Measurements from ENCODE around the gene SIM1. TPM values are rescaled to one million over a fixed set of nuclear protein-coding genes. Genes with fewer than 3 reads are reported as not detected.

The SIM1 gene
- total RNA-seq, 1 experiment from 2014 or later: not detected

DNA sequence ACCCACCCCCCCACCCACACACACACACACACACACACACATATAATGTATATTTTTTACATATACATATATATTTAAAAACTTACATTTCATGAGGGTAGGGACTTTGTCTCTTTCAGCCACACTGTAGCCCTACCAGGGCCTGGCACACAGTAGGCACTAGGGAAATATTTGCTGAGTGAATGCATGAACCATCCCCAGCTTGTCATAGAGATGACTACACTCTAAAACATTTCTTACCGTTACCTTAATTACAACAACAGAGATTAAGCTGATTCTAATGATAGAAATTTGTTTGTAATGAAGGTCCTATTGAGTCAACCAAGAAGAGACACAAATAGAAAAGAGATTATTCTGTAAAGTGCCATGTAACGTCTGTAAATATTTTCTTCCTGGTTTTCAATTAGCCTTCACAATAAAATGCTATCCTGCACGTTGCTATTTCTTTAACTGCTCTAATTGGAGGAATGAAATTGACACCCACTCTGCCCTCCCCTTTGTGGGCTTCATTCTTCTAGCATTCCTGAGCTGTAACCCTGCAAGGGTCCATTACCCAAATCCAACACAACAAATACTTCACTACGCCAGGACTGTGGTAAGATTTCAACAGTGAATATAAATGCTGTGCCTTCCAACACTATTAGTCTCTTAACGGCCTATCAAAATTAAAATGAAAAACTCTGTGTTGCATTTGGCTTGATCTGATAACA is 30.8 kb downstream of the SIM1 start:
- no peak for DNase-seq (ENCODE audit: low read depth)

- DNase-seq (ENCODE audit: low read depth): no peak
These were observed 32.6 kb downstream of the SIM1 start for GRCh38 chr6:100432136-100432535.

DNA sequence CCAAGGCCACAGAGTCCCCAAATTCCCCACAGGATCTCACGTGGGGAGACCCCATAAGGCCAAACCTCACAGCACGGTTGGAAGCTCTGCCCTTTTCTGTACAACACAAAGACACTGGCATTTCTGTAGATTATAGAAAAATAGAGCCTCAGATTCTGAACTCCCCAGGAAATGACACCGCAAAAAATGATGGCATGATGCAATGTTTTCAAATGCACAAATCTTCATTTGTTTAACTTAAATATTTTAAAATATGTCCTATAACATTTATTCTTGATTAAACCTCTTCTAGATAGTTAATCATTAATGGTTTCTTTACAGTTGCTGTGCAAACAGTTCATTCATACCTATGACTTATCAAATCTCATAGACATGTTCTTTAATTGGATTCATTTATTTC is 33.8 kb downstream of the SIM1 start:
- DNase-seq (ENCODE audit: low read depth): no peak

DNA sequence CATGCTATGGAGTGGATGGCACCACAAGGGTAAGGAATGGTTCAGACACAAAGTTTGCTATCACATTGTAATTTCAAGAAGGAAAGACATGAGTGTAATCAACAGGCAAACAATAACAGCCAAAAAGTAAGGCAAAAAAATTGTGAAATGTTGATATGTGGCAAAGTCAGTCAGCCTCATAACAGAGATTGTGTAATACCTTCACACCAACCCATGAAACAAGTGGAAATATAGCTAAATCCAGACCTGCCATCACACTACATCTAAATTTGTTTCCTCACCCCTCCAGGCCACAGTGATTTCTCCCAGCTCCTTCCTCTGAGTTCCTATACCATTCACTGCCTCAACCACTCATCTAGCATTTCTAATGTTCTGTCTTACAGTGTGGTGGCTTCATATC is 37.3 kb downstream of the SIM1 start:
- DNase-seq (ENCODE audit: low read depth): no peak

- DNase-seq (ENCODE audit: low read depth): no peak
These were observed 37.9 kb downstream of the SIM1 start for GRCh38 chr6:100426744-100427338.

DNA sequence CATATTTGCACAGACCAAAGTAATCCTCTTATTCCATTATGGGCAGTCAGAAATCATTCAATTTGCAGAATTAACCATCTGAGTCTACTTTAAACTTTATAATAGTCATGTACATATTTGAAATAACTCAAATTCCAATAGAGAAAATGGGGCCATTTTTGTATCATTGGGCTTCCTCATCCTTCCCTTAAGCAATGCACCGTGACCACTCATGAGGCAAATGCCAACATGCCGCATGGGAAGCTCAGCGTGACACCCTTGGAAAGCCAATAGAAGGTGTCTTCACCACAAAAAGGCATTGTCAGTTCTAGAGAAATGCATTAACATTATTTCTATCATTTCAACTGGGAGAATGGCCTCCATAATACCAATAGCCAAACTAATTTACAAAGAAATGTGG is 38.5 kb downstream of the SIM1 start:
- DNase-seq (ENCODE audit: low read depth): no peak

DNA sequence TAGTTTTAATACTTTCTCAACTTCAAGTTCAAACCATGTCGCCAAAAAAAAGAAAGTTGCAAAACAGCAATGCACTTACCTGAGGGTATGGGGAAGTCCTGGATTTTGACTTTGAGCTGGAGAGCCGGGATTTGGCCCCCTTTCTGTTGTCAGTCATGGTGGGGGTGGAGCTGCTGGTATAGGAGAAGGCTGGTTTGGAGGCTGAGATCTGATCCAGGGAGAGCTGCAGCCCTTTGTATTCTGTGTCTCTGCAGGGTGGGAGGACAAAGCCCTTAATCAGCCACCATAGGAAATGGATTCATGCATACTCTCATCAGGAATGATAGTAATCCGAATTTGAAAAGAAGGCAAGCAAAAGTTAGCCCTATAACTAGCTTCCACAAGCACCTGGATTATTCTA is 44.0 kb downstream of the SIM1 start:
- no peak for DNase-seq (ENCODE audit: low read depth)

- DNase-seq (ENCODE audit: low read depth): no peak
These were observed 47.7 kb downstream of the SIM1 start for GRCh38 chr6:100417036-100417435.

DNA sequence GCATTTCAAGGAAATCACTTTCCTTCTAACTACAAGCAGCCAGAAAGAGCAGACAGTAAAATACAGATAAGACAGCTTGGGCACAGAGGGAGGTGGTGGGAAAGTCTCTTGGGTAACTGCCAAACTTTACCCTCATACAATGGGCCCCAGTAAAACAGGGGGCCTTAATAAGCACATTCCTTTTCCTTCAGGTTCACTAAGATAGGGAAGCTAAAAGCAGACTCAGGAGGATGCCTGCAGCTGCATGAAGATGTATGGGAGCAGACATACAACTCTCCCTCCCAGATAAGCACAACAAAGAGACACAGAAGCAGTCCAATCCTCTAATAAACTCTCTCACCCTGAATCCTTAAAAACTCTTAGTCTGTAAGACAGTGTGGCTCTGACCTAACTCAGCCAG is 49.0 kb downstream of the SIM1 start:
- DNase-seq (ENCODE audit: low read depth): no peak

DNA sequence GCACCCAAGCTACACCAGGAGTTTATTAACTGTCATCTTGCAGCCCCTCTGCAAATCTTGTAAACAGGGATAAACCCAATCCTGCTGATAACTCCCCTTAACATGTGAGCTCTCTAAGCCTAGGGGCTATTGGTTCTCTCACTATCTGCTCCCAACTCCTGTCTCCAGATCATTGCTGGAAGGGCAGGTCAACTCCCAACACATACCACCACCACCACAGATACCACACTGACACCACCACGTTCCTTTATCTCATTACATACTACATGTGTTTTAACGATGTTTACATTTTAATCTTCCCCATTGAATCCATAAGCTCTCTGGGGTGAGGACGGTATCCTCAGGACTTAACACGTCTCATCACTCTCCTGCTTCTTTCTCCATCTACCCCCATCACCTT is 51.8 kb downstream of the SIM1 start:
- no peak for DNase-seq (ENCODE audit: low read depth)

- DNase-seq (ENCODE audit: low read depth): no peak
These were observed 60.7 kb downstream of the SIM1 start for GRCh38 chr6:100404051-100404450.

GRCh38 chr6:100393493-100393892 is 71.2 kb downstream of the SIM1 start:
- DNase-seq (ENCODE audit: low read depth): no peak

GRCh38 chr6:100392423-100392822 is 72.3 kb downstream of the SIM1 start:
- no peak for DNase-seq (ENCODE audit: low read depth)

GRCh38 chr6:100388868-100389519 is 75.7 kb downstream of the SIM1 start:
- DNase-seq (ENCODE audit: low read depth): no peak

DNA sequence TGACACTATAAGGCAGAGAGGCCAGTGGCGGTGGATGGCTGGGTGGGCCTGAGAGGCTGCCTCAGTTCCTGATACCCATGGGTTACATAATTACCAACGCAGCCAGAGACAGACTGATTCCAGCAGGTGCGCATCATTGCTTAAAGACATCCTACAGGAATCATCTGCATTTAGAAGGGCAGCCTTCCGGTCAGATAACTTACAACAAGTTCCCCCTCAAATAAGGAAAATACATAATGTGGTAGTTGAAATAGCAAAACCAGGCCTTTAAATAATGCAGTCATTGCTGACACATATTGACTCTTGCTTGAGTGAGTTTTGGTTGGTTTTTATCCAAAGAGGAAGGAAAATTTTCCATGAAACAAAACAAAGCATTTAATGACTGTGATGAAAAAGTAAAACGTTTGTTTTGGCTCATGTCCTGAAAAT is 81.9 kb downstream of the SIM1 start:
- DNase-seq (ENCODE audit: low read depth): no peak

DNA sequence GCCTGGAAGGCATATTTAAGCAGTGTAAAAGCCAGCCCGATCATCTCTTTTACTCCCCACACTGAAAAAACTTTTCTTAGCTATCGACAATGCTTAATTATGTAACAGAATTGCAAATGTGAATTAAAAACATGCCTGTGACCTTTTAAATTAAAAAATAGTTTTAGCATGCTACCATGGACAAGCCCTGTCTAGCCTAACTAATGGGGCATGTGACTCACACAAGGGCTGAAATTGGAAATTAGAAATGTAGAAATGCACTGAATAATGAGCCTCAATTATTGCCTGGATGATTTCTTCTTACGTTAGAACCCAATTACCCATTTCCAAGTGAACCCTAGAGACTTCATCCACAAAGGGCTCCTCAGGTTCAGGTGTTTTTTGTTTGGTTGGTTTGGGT is 82.7 kb downstream of the SIM1 start:
- no peak for DNase-seq (ENCODE audit: low read depth)

DNA sequence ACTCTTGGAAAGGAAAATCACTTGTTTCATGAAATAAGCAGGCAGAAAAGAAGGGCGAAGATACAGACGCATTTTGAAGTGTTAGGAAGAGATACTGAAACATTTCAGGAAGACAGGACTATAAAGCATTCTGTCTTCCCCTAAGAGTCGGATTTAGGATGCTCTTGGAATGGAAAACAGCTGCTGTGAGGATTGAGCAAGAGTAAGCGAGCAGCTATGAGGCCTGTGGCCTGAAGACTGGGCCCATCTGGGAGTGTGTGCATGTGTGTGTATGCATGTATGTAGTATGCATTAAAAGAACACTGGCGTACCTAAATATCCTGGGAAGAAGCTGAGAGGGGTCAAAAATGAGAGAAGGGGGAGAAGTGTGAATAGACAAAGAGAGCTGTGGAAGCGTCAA is 83.6 kb downstream of the SIM1 start:
- no peak for DNase-seq (ENCODE audit: low read depth)

DNA sequence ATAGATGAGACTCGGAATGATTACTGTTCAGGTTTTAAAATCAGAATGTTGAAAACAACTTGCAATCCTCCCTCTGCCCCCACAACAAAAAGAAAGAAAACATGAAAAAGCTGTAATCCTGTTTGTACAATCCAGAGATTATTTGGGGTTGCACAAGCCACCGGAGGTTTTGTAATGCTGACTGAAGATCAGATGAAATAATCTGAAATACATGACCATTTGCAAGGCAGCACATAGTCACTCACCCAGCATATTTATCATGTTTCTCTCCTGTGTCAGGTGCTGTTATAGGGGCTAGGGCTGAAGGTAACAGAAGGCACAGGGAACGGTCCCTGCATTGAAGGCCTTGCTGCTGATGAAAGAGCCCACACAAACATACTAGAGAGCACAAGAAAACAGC is 85.3 kb downstream of the SIM1 start:
- no peak for DNase-seq (ENCODE audit: low read depth)

DNA sequence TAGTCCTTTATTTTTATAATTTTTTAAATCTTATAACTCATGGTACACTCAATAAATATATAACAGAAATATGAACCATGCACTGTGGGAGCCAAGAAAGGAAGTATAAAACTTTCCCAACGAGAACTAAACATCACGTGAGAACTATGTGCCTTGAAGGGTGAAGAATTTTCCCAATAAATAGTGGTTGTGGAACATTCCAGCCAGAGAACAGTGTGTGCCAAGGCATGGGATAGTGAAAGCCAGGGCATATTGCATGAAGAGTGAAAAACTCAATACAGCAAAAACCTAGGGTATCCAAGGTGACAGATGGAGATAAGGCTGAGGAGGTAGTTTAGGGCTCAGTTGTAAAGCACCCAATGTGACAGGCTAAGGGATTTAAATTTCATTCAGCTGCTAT is 86.1 kb downstream of the SIM1 start:
- DNase-seq (ENCODE audit: low read depth): no peak

- no peak for DNase-seq (ENCODE audit: low read depth)
These were observed 88.6 kb downstream of the SIM1 start for GRCh38 chr6:100376103-100376502.

DNA sequence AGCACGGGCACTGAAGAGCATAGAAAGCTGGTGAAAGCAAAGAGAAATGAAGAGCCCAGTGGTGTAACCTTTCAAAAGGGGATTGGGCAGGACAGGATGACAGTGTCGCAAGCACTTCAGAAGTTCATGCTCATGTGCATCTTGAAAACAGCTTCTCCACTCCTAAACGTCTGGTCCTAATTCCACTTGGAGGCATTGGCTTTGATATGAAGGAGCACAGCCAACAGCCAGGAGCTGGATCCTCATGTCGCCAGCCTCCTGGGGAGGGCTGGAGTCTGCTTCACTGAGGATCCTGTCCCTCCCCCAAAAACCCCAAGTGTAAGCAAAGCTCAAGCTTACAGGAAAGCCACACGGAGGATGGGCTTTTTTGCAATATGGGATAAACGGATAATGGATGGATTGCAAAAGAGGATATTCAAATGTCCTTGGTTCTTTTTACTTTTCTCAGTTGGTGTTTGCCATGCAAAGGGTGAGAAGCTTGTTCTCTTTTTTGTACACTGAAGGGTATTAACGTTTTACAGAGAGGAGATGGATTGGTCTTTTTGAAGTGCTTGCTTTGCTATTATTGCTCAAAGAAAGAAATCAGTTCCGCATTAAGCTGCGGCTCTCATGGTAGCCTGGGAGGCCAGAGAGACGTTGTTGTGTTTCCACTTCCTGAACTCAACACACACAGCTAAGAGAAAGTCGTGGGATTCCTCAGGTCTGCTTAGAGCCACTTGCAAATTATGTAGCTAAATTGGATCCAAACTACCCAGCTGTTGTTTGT is 92.2 kb downstream of the SIM1 start:
- DNase-seq (ENCODE audit: low read depth): no peak

DNA sequence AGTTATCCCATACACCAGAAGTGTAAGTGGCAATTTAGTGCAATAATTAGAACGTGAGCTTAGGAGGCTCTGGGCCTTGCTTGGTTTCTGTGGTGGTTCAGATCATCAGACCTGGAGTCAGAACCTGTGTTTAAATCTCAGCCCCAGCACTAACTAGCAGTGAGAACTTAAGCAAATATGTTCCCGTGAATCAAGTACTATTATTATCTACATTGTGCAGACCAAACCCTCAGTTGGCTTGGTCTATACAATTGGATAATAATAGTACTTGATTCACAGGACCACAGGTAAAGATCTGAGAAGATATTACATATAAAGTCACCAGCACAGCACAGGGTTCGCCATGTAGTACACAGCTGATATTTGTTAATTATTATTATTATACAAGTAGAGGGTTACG is 93.1 kb downstream of the SIM1 start:
- no peak for DNase-seq (ENCODE audit: low read depth)
